Measurements from ENCODE around the gene CIDEC. TPM values are rescaled to one million over a fixed set of nuclear protein-coding genes. Genes with fewer than 3 reads are reported as not detected.

The CIDEC gene
- total and polyA plus RNA-seq, 2 of the 13 experiments (the other 11 are each of a cell fraction or from before 2014, with no cell fraction given) = 2.5 to 10.4 TPM

GRCh38 chr3:9902372-9903237 lies 22.6 kb upstream of the CIDEC start, which contains the start of gene IL17RE (continued):
- no peak for TF ChIP-seq SYNCRIP (IDR thresholded peaks at IDR 0.05; ENCODE audit: insufficient read depth, low read depth, low read length)
- TF ChIP-seq REST (IDR thresholded peaks at IDR 0.05; ENCODE audit: borderline replicate concordance in 1 of 2, low read depth in 1 of 2, low read length in 2 of 2) = 0 out of 4 replicates have a peak, but pooled peaks of 1 of the 2 experiments have one; percentile 2
- TF ChIP-seq ZSCAN25 (CRISPR knock-in tag; IDR thresholded peaks at IDR 0.05) = peak; percentile 58; the same call in 1 of the 2 replicates
- TF ChIP-seq ZNF275 (CRISPR knock-in tag; IDR thresholded peaks at IDR 0.05; ENCODE audit: borderline replicate concordance) = no peak
- TF ChIP-seq ELF4 (CRISPR knock-in tag; IDR thresholded peaks at IDR 0.05; ENCODE audit: borderline replicate concordance) = no peak
- no peak for TF ChIP-seq TBL1XR1 (IDR thresholded peaks at IDR 0.05; ENCODE audit: borderline replicate concordance, low read length, partially characterized antibody)
- 0 out of 2 replicates have a peak, but pooled peaks have one; percentile 14 for TF ChIP-seq JUN (CRISPR knock-in tag; IDR thresholded peaks at IDR 0.05)
- no peak for TF ChIP-seq ZNF749 (CRISPR knock-in tag; IDR thresholded peaks at IDR 0.05; ENCODE audit: borderline replicate concordance)
- peak; percentile 45 for TF ChIP-seq MED8 (CRISPR knock-in tag; IDR thresholded peaks at IDR 0.05; ENCODE audit: insufficient replicate concordance)
- TF ChIP-seq MAFF (IDR thresholded peaks at IDR 0.05; ENCODE audit: low read depth, low read length) = no peak
- no peak for TF ChIP-seq ZNF329 (CRISPR knock-in tag; IDR thresholded peaks at IDR 0.05; ENCODE audit: low read depth)
- TF ChIP-seq FOXA1 (IDR thresholded peaks at IDR 0.05) = no peak
- TF ChIP-seq FOXA1 (CRISPR knock-in tag; IDR thresholded peaks at IDR 0.05) = no peak; the same call in 1 of the 2 replicates
- TF ChIP-seq GRHL1 (CRISPR knock-in tag; conservative IDR thresholded peaks at IDR 0.05) = no peak
- TF ChIP-seq LCORL (IDR thresholded peaks at IDR 0.05) = no peak
- TF ChIP-seq LCORL (CRISPR knock-in tag; IDR thresholded peaks at IDR 0.05) = peak; percentile 76
- TF ChIP-seq ZNF468 (CRISPR knock-in tag; IDR thresholded peaks at IDR 0.05) = no peak
- no peak for TF ChIP-seq TOPORS (CRISPR knock-in tag; IDR thresholded peaks at IDR 0.05)
- no peak for TF ChIP-seq ZNF572 (CRISPR knock-in tag; IDR thresholded peaks at IDR 0.05)
- no peak for TF ChIP-seq PHF5A (CRISPR knock-in tag; IDR thresholded peaks at IDR 0.05; ENCODE audit: low read depth, unreplicated experiment)
- TF ChIP-seq ZNF251 (CRISPR knock-in tag; IDR thresholded peaks at IDR 0.05) = no peak
- no peak for TF ChIP-seq ZNF780A (CRISPR knock-in tag; IDR thresholded peaks at IDR 0.05)
- TF ChIP-seq HOXA3 (CRISPR knock-in tag; IDR thresholded peaks at IDR 0.05) = peak; percentile 36; the same call in 1 of the 2 replicates
- no peak for TF ChIP-seq BRD4 (CRISPR knock-in tag; IDR thresholded peaks at IDR 0.05)

Measured in HepG2 (cell line).